ENCODE data around the gene SYNDIG1. TPM values are rescaled to one million over a fixed set of nuclear protein-coding genes. Genes with fewer than 3 reads are reported as not detected.

The SYNDIG1 gene
- total RNA-seq, 1 donor from 2014 or later: 0.49 TPM

- no peak for TF ChIP-seq CTCF (conservative IDR thresholded peaks at IDR 0.05)
- DNase-seq (ENCODE audit: low read depth, low spot score): no peak
- Mint-ChIP-seq H3K4me1 (peaks cover 33% of the 10 kb centered on the region), H3K27ac (ENCODE audit: unreplicated experiment) (no peak overlapping the region), H3K4me3 (no peak overlapping the region), H3K27me3 (ENCODE audit: low read depth) (peaks cover 75% of the 10 kb centered on the region), H3K36me3 (ENCODE audit: low read depth) (no peaks in the 10 kb centered on the region), H3K9me3 (no peaks in the 10 kb centered on the region)
These were observed 3.7 kb upstream of the SYNDIG1 start for GRCh38 chr20:24465730-24466129.

- TF ChIP-seq CTCF (conservative IDR thresholded peaks at IDR 0.05): no peak
- DNase-seq (ENCODE audit: low read depth, low spot score): no peak
- no peaks in the 10 kb centered on the region for H3K9me3 Mint-ChIP-seq
- peak overlapping the region; percentile 63 for H3K4me3 Mint-ChIP-seq
- peaks cover 20% of the 10 kb centered on the region for H3K4me1 Mint-ChIP-seq
- H3K27ac Mint-ChIP-seq (ENCODE audit: unreplicated experiment): no peak overlapping the region
- peaks cover 88% of the 10 kb centered on the region for H3K27me3 Mint-ChIP-seq (ENCODE audit: low read depth)
- no peaks in the 10 kb centered on the region for H3K36me3 Mint-ChIP-seq (ENCODE audit: low read depth)
These were observed 871 bp upstream of the SYNDIG1 start for GRCh38 chr20:24468401-24469115.

GRCh38 chr20:24469894-24470745, 691 bp downstream of the SYNDIG1 start:
- Mint-ChIP-seq H3K4me1 (peaks cover 20% of the 10 kb centered on the region), H3K36me3 (ENCODE audit: low read depth) (no peaks in the 10 kb centered on the region), H3K27me3 (ENCODE audit: low read depth) (peaks cover 95% of the 10 kb centered on the region), H3K4me3 (peak overlapping the region; percentile 84), H3K9me3 (no peaks in the 10 kb centered on the region), H3K27ac (ENCODE audit: unreplicated experiment) (no peak overlapping the region)
- DNase-seq (ENCODE audit: low read depth, low spot score): peak; percentile 16
- no peak for TF ChIP-seq CTCF (conservative IDR thresholded peaks at IDR 0.05)

GRCh38 chr20:24470746-24471582, 1.5 kb downstream of the SYNDIG1 start:
- no peaks in the 10 kb centered on the region for H3K9me3 Mint-ChIP-seq
- H3K27me3 Mint-ChIP-seq (ENCODE audit: low read depth): peaks cover 89% of the 10 kb centered on the region
- DNase-seq (ENCODE audit: low read depth, low spot score): no peak
- H3K4me3 Mint-ChIP-seq: peak overlapping the region; percentile 84
- H3K36me3 Mint-ChIP-seq (ENCODE audit: low read depth): no peaks in the 10 kb centered on the region
- peaks cover 20% of the 10 kb centered on the region for H3K4me1 Mint-ChIP-seq
- no peak overlapping the region for H3K27ac Mint-ChIP-seq (ENCODE audit: unreplicated experiment)
- TF ChIP-seq CTCF (conservative IDR thresholded peaks at IDR 0.05): no peak

GRCh38 chr20:24472426-24472825, 3.0 kb downstream of the SYNDIG1 start:
- Mint-ChIP-seq H3K27me3 (ENCODE audit: low read depth) (peaks cover 83% of the 10 kb centered on the region), H3K9me3 (no peaks in the 10 kb centered on the region), H3K4me1 (peaks cover 18% of the 10 kb centered on the region), H3K4me3 (peak overlapping the region; percentile 74), H3K27ac (ENCODE audit: unreplicated experiment) (no peak overlapping the region), H3K36me3 (ENCODE audit: low read depth) (no peaks in the 10 kb centered on the region)
- no peak for DNase-seq (ENCODE audit: low read depth, low spot score)
- TF ChIP-seq CTCF (conservative IDR thresholded peaks at IDR 0.05): no peak
